ENCODE measurements around the gene ADAMTSL1.

DNA sequence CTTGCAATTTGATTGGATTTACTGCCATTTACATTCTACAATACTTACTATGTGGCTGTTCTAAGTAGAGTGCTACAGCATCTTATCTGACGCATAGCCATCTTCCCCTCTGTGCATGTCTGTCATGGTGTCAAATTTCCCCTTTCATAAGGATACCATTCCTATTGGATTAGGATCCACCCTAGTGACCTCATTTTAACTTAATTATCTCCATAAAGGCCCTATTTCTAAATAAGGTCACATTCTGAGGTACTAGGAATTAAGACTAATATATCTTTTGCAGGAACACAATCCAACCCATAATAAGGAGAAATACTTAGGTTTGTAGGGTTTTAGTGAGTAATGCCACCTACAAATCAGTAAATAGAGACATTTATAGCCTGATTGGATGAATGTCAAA lies 268.0 kb downstream of the ADAMTSL1 start:
- TF ChIP-seq FOXM1 (IDR thresholded peaks at IDR 0.05; ENCODE audit: borderline replicate concordance) (no peak), L3MBTL2 (conservative IDR thresholded peaks at IDR 0.05) (no peak), BHLHE40 (IDR thresholded peaks at IDR 0.05; ENCODE audit: borderline replicate concordance) (no peak), FOXA1 (IDR thresholded peaks at IDR 0.05) (no peak), ZNF384 (IDR thresholded peaks at IDR 0.05) (no peak), FOXK2 (IDR thresholded peaks at IDR 0.05) (no peak), LEF1 (IDR thresholded peaks at IDR 0.05; ENCODE audit: borderline replicate concordance) (no peak), SUZ12 (IDR thresholded peaks at IDR 0.05) (no peak), NFRKB (IDR thresholded peaks at IDR 0.05) (no peak)
- TF ChIP-seq, protein P1, sequence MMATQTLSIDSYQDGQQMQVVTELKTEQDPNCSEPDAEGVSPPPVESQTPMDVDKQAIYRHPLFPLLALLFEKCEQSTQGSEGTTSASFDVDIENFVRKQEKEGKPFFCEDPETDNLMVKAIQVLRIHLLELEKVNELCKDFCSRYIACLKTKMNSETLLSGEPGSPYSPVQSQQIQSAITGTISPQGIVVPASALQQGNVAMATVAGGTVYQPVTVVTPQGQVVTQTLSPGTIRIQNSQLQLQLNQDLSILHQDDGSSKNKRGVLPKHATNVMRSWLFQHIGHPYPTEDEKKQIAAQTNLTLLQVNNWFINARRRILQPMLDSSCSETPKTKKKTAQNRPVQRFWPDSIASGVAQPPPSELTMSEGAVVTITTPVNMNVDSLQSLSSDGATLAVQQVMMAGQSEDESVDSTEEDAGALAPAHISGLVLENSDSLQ (IDR thresholded peaks at IDR 0.05): peak; percentile 10; the same call in 1 of the 2 replicates

Measured in HEK293T (cell line).